HuH-7 (cell line): Measurements from ENCODE around the gene RIPK3.

Experiments
- DNase-seq: peaks from one replicate; pipeline ENCODE4 v3.0.0; 2011; ENCODE audit warnings: low spot score

Gene RIPK3

DNA sequence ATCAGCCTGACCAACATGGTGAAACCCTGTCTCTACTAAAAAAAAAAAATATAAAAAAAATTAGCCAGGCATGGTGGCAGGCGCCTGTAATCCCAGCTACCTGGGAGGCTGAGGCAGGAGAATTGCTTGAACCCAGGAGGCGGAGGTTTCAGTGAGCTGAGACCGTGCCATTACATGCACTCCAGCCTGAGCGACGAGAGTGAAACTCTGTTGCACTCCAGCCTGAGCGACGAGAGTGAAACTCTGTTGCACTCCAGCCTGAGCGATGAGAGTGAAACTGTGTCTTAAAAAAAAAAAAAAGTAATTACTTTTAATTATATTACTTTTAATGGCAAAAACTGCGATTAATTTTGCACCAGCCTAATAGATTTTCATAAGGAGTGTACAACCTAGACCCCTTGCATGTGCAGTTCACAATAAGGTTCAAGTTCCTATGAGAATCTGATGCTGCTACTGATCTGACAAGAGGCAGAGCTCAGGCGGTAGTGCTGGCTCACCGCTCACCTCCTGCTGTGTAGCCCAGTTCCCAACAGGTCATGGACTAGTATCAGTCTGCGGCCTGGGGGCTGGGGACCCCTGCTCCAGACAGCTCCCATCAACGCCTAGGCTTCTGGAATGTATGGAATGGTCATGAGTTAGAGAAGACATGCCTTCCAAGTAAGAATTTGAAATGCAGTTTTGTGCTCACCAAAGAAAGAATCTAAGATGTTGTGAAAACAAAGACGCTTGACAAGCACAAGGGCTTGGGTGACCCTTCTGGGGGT lies 18.4 kb downstream of the RIPK3 start:
- no peak for DNase-seq

DNA sequence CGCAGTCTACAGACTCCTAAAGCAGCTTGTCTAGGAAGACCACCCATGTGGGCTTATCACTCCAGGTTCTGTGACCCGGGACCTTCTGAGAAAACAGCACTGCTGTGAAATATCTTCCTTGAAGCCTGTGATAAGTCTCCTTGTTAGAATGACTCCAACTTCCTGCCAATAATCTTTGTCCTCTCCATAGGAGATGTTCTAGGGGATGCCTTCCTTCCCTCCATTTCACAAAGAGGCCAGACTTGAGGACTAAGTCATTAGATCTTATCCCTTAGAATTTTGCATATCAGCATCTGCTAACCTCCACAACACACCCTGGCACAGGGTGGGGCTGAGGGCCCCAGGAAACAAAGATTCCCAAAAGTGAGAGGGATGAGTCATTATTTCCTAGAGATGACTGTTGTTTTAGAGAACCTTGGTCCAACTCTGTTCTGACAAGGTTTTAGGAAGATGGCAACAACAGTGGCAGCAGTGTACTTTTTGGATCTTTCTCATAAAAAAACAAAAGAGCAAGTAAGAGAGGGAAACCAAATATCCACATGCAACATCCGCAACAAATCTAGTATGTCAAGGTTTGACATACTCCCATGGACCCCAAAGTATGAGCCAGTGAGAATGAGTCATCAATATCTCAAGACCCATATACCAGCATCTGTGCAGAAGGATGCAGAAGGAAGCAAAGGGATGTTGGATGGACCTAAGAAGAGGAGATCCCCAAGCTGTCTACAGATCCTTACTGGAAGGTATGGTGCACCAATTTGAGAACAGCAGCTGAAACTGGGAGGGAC lies 22.5 kb downstream of the RIPK3 start:
- no peak for DNase-seq

DNA sequence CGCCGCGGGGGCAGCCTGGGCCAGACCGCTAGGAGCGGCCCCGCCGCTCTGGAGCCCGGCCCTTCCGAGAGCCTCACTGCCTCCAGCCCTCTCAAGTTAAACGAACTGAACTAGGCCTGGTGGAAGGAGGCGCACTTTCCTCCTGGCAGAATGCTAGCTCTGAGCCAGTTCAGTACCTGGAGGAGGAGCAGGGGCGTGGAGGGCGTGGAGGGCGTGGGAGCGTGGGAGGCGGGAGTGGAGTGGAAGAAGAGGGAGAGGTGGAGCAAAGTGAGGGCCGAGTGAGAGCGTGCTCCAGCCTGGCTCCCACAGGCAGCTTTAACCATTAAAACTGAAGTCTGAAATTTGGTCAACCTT lies 23.2 kb downstream of the RIPK3 start:
- DNase-seq = no peak

DNA sequence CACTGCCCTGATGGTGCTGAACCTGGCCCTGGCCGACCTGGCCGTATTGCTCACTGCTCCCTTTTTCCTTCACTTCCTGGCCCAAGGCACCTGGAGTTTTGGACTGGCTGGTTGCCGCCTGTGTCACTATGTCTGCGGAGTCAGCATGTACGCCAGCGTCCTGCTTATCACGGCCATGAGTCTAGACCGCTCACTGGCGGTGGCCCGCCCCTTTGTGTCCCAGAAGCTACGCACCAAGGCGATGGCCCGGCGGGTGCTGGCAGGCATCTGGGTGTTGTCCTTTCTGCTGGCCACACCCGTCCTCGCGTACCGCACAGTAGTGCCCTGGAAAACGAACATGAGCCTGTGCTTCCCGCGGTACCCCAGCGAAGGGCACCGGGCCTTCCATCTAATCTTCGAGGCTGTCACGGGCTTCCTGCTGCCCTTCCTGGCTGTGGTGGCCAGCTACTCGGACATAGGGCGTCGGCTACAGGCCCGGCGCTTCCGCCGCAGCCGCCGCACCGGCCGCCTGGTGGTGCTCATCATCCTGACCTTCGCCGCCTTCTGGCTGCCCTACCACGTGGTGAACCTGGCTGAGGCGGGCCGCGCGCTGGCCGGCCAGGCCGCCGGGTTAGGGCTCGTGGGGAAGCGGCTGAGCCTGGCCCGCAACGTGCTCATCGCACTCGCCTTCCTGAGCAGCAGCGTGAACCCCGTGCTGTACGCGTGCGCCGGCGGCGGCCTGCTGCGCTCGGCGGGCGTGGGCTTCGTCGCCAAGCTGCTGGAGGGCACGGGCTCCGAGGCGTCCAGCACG lies 23.8 kb downstream of the RIPK3 start:
- DNase-seq = no peak

DNA sequence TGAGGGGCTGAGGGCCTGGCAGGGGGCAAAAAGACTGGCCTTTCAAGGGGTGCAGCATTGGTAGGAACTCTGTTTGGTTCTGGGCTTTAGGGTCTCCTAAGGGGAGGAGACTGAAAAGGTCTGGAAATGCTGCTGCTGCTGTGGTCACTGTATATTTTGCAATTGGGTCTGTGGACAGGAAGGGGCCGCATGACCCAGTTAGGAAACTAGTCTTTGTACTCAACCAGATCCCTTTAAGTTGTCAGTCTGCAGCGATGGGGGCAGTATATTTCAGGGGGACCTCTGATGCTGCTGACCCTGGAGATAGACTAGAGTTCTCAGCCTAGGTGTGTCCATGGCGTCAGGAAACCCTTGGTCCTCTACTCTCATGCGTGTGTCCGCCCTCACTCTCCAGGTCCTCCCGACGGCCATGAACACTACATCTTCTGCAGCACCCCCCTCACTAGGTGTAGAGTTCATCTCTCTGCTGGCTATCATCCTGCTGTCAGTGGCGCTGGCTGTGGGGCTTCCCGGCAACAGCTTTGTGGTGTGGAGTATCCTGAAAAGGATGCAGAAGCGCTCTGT lies 24.5 kb downstream of the RIPK3 start:
- DNase-seq = no peak

DNA sequence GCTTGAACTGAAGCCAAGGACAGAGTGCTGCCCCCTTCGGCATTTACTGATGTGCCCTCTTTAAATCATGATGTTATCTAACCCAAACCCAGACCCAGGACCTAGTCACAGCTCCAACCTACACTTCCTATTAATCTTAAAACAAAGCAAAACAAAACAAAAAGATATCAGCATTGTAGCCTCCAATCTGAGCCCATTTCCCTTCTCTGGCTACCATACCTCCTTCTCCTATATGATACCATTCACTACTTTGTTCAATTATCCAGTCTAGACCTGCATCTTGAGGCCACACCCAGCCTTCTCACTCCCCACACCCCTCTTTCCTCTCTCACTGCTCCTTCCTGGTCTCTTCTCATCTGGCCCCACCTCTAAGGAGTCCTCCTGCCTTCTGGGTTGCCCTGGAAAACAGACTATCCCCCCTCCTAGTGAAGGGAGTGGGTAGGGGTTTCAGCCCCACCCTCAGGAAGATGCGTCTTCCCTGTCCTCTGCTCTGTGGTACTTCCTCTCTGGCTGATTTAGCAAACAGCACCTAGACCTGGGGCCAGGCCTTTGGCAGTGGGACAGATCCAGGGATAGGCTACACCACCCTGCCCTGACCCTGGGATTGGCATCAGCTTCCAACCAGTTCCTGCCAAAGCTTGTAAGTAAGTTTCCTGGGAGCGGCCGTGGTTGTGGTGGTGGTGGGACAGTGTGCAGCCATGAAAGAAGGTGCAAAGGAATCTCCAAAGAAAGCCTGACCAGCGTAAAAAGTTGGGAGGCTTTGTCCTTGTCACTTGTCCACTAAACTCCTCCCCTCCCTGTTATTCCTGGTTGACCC lies 25.2 kb downstream of the RIPK3 start:
- DNase-seq = no peak

DNA sequence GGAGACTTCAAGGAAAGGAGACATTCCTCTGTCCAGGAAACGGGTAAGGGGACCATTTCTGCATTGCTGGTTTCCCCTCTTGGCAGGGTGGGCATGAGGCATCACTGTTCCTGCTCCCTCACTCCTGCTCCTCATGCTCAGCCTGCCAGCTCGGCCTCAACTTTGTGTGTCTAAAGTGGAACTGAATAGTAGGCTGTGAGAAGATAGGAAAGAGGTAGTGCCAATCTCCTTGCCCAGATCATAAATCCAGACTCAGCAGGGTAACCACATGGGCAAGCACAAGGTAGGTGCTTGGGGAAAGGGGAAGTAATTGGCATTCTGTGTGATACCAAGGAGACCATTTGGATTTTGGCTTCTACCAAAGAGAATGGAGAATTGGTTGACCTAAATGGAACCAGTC lies 25.9 kb downstream of the RIPK3 start:
- DNase-seq = no peak

DNA sequence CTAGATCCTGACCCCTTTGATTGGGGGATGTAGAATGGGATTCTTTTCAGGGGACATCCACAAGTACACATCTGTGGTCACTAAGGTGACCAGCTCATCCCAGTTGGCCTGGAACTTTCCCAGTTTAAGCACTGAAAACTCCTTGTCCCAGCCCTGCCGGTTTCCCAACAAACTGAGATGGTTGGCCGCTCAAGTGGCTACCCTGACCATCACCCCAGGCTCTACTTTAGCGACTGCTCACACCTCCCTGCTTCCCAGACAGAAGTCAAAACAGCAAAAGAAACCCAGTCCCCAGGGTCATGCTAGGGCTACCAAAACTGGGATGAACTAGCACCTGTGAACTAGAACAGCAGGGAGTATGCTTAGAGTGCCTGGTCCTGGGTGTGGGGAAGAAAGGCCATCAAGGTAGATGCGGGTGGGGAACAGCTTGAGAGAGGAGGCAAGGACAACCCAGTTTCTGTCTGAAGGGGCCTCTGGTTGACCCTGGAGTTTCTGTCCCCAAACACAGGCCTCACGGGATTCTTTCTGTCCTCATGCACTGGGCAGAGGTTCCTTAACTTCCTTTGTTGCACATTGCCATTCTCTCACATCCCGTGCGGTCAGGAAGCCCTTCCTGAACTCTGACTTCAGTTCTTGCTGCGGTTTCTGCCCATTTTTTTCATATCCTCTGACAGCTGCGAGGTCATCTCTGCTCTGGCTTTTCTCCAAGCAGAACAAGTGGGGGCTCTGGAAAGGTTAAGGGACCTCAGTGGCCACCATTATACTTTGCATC lies 26.9 kb downstream of the RIPK3 start:
- no peak for DNase-seq

DNA sequence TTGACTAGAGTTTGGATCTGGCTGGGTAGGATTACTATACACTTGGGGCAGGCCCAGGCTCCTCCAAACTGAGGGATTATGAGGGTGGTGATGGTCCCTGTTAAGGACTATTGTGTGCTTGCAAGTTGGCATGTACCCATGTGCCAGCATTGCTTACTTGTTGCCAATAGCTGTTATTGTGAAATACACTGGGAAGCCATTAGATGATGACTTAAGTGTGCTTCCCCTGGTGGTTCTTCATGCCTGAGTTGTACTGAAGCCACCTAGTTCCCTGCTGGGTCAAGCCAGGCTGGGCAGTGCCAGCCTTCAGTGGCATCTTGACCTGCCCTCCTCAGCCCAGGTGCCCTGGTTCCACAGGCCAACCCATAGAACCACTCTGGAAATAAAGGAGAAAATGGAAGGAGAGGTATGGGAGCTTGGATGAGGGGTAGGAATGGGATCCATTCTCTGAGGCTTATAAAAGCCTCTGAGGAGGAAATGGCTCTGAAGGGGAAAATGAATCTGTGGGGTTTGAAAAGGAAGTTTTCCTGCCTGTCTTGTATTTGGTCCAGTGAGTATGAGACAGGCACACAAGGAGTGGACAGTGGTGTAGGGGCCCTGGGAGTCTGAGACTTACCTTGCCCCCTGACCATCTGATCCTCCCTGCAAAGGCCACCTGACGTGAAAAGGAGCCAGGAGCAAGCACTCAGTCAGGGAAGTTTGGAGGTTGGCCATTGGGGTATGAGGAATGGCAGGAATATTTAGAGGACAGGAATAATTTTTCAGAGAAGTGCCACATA lies 27.8 kb downstream of the RIPK3 start:
- DNase-seq = no peak

DNA sequence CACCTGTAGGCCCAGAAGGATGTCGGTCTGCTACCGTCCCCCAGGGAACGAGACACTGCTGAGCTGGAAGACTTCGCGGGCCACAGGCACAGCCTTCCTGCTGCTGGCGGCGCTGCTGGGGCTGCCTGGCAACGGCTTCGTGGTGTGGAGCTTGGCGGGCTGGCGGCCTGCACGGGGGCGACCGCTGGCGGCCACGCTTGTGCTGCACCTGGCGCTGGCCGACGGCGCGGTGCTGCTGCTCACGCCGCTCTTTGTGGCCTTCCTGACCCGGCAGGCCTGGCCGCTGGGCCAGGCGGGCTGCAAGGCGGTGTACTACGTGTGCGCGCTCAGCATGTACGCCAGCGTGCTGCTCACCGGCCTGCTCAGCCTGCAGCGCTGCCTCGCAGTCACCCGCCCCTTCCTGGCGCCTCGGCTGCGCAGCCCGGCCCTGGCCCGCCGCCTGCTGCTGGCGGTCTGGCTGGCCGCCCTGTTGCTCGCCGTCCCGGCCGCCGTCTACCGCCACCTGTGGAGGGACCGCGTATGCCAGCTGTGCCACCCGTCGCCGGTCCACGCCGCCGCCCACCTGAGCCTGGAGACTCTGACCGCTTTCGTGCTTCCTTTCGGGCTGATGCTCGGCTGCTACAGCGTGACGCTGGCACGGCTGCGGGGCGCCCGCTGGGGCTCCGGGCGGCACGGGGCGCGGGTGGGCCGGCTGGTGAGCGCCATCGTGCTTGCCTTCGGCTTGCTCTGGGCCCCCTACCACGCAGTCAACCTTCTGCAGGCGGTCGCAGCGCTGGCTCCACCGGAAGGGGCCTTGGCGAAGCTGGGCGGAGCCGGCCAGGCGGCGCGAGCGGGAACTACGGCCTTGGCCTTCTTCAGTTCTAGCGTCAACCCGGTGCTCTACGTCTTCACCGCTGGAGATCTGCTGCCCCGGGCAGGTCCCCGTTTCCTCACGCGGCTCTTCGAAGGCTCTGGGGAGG lies 28.9 kb downstream of the RIPK3 start, which contains the start of gene LTB4R:
Gene LTB4R (plus strand): TSS at position 857 of the 959 bp plus-strand sequence. CDS start 4,150 bp downstream, outside the sequence.
- no peak for DNase-seq

DNA sequence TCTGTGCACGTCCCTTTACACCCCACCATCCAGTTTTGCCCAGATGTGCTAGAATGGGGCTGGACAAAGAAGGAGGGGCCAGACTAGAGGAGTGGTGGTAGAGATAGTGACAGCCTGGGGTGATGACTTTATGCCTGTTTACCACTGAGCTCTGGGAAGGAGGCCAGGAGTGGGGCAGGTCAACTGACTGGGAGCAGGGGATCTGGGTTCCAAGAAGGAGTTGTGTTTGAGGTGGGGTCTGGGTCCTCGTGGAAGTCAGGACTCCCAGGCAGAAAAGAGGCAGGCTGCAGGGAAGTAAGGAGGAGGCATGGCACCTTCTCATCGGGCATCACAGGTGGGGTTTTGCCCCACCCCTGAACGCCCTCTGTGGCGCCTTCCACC lies 29.5 kb downstream of the RIPK3 start:
- DNase-seq = no peak

DNA sequence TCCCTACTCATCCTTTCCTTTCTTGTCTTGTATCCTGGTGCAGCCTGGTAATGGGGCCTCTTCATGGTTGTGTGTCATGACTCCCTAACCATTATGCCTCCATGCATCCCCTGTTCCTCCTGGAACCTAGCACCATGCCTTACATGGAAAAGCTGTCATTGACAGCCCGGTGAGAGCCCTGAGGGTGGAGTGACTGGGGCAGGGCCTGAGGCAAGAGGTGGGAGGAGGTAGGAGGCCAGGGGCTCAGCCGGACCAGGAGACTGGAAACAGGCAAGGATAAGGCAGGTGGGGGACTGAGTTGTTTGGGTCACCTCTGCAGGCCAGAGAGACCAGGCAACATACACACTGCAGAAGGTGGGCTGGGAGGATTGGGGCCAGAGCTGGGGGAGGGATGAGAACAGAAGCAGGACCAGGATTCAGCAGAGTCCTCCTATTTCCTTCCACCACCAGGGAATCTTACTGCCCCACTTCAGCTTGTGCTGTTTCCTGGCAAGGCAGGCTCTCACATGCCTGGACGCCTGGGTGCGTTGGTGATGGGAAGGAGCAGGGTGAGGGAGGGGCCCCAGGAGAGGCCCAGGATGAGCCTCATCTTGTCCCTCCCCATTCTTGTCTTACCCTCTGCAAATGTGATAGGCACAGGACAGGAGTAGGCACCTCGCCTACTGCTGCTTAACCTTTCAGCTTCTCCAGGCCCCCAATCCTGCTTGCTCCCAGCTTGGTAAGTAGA lies 30.1 kb downstream of the RIPK3 start, which contains the start of gene LTB4R2:
Gene LTB4R2 (plus strand): TSS at position 603 of the 727 bp plus-strand sequence. CDS start 525 bp downstream, outside the sequence.
- DNase-seq = no peak

DNA sequence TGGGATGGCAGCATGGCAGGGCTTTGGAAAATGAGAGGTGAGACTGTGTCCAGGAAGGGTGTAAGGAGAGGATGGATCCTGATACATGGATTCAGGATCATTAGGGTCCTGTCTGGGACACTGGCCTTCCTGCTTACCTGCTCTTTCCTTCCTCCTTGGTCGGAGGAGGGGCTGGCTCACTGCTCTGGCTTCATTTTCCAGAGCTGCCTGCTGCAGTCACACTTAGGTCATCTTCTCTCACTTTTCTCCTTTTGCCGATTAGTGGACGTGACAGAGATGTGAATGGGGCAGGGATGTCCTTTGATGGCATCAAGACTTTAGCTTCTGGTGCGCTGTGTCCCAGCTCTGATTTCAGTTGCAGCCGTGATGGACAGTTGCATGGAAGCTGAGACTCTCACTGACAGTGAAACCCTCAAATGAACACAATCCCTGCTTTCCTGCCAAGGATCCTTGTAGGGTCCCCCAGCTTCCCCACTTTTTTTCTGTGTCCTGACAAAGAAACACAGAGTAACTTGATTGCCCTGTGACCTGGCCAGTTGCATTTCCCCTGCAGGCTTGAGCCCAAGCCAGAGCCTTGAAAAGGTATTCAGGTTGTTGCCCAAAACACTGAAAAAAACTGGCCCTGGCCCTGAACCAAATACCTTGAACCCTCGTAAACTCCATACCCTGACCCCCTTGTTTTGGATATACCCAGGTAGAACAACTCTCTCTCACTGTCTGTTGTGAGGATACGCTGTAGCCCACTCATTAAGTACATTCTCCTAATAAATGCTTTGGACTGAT lies 31.3 kb downstream of the RIPK3 start:
- DNase-seq = no peak

DNA sequence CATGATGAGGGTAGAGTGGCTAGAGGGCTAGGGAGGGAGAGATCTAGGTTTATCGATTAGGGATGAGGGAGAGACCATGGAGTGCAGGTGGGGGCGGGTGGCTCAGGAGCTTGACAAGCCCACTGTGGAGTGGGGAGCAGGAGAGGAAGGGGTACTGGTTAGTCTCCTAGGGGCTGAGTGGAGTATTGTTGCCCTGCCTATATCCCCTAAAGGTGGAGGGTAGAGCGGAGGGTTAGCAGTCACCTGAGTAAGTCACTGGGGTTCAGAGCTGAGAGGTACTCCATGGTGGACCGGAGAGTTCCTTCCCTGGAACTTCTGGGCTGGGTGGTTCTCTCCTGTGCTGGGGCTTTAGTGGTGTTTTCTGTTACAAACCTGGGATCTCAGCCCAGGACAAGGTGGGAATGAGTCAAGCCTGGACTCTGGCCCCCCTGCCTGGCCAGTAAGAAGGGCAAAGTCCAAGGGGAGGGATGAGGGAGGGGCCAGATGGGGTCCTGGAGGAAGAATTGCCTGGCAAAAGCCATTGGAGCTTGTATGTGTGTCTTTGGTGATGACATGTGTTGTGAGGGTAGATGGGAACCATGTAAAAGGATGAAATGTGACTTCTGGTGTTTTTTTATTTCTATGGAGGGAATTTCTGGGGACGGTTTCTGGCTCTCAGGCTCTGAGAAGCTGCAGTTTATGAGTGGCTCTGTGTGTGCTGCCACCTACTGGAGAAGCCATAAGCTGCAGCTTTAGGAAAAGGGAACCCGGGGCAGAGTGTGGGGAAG lies 32.0 kb downstream of the RIPK3 start, which contains the start of gene CIDEB:
Gene CIDEB (minus strand): TSS at position 403 of the 767 bp plus-strand sequence. CDS start 119 bp downstream, at position 284.
- DNase-seq = peak; percentile 99

DNA sequence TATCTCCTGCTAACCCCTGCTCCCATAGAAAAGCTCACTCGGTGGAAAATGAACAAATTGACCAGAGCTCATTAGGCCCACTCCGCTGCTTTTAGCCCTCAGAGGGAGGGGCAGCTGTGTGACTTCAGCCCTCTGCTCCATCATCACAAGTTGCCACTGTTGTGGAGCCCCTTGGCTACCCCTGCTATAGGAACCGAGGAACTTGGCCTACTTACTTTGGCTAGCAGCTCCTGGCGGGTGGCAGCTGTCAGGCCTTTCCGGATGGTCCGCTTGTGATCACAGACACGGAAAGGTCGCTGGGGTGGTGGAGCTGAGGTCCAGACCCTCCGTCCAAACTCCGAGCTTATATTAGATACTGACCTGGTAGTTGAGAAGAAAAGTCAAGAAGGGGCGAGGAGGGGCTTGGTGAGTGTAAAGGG lies 32.6 kb downstream of the RIPK3 start:
- no peak for DNase-seq

DNA sequence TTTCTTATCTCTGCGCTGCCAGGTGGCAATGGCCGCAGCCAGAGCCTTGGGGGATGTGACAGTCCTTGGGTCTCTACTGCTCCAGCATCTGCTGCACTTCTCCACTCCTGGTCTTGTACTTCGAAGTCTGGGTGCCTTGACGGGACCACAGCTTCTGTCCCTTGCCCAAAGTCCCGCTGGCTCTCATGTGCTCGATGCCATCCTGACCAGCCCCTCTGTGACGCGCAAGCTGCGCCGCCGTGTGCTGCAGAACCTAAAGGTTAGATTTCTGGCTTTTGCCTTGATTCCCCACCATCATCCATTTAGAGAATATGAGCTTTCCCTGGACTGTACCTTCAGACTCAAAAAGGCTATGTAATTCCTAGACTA lies 35.8 kb downstream of the RIPK3 start:
- no peak for DNase-seq
